Measurements from ENCODE around the gene TRAF3. TPM values are rescaled to one million over a fixed set of nuclear protein-coding genes. Genes with fewer than 3 reads are reported as not detected.

The TRAF3 gene
- total and polyA plus RNA-seq, 4 donors = 19.8 to 46.3 (median 41.9) TPM

GRCh38 chr14:102785595-102785963, 8.3 kb downstream of the TRAF3 start:
- Histone ChIP-seq H3K9me3 (ENCODE audit: control insufficient read depth, insufficient read depth, low read length) (no peaks in the 10 kb centered on the region), H3K36me3 (ENCODE audit: control insufficient read depth, insufficient read depth, low read length) (no peaks in the 10 kb centered on the region), H3K27me3 (ENCODE audit: control insufficient read depth, insufficient read depth, low read length) (no peaks in the 10 kb centered on the region), H3K4me1 (ENCODE audit: control insufficient read depth, insufficient read depth, low read length) (peaks cover 13% of the 10 kb centered on the region), H3K27ac (ENCODE audit: low read depth, low read length) (no peak overlapping the region), H3K4me3 (ENCODE audit: low read depth, low read length) (no peak overlapping the region)
- DNase-seq (ENCODE audit: low read depth in 4 of 6, low spot score in 6 of 6) = no peak
- 71% methylated on average over 3 of the region's 3 CpGs for WGBS (ENCODE audit: insufficient coverage)

GRCh38 chr14:102786768-102787167, 9.5 kb downstream of the TRAF3 start:
- DNase-seq (ENCODE audit: low read depth in 4 of 6, low spot score in 6 of 6) = no peak
- Histone ChIP-seq H3K4me3 (ENCODE audit: low read depth, low read length) (no peak overlapping the region), H3K27me3 (ENCODE audit: control insufficient read depth, insufficient read depth, low read length) (no peaks in the 10 kb centered on the region), H3K9me3 (ENCODE audit: control insufficient read depth, insufficient read depth, low read length) (no peaks in the 10 kb centered on the region), H3K27ac (ENCODE audit: low read depth, low read length) (no peak overlapping the region), H3K4me1 (ENCODE audit: control insufficient read depth, insufficient read depth, low read length) (peaks cover 4% of the 10 kb centered on the region), H3K36me3 (ENCODE audit: control insufficient read depth, insufficient read depth, low read length) (no peaks in the 10 kb centered on the region)
- WGBS (ENCODE audit: insufficient coverage) = 100% methylated on average over 2 of the region's 4 CpGs

GRCh38 chr14:102789349-102789748, 12.1 kb downstream of the TRAF3 start:
- Histone ChIP-seq H3K4me3 (ENCODE audit: low read depth, low read length) (no peak overlapping the region), H3K9me3 (ENCODE audit: control insufficient read depth, insufficient read depth, low read length) (no peaks in the 10 kb centered on the region), H3K4me1 (ENCODE audit: control insufficient read depth, insufficient read depth, low read length) (peaks cover 4% of the 10 kb centered on the region), H3K36me3 (ENCODE audit: control insufficient read depth, insufficient read depth, low read length) (no peaks in the 10 kb centered on the region), H3K27ac (ENCODE audit: low read depth, low read length) (no peak overlapping the region), H3K27me3 (ENCODE audit: control insufficient read depth, insufficient read depth, low read length) (no peaks in the 10 kb centered on the region)
- no CpG with 5 or more reads among the region's 5 CpGs for WGBS (ENCODE audit: insufficient coverage)
- no peak for DNase-seq (ENCODE audit: low read depth in 4 of 6, low spot score in 6 of 6)

- Histone ChIP-seq H3K9me3 (ENCODE audit: control insufficient read depth, insufficient read depth, low read length) (no peaks in the 10 kb centered on the region), H3K4me1 (ENCODE audit: control insufficient read depth, insufficient read depth, low read length) (no peaks in the 10 kb centered on the region), H3K27ac (ENCODE audit: low read depth, low read length) (no peak overlapping the region), H3K27me3 (ENCODE audit: control insufficient read depth, insufficient read depth, low read length) (no peaks in the 10 kb centered on the region), H3K4me3 (ENCODE audit: low read depth, low read length) (no peak overlapping the region), H3K36me3 (ENCODE audit: control insufficient read depth, insufficient read depth, low read length) (no peaks in the 10 kb centered on the region)
- DNase-seq (ENCODE audit: low read depth in 4 of 6, low spot score in 6 of 6) = no peak
- WGBS (ENCODE audit: insufficient coverage) = 100% methylated on average over 1 of the region's 3 CpGs
These were observed 16.5 kb downstream of the TRAF3 start for GRCh38 chr14:102793531-102794328.

- Histone ChIP-seq H3K4me1 (ENCODE audit: control insufficient read depth, insufficient read depth, low read length) (no peaks in the 10 kb centered on the region), H3K36me3 (ENCODE audit: control insufficient read depth, insufficient read depth, low read length) (no peaks in the 10 kb centered on the region), H3K27me3 (ENCODE audit: control insufficient read depth, insufficient read depth, low read length) (no peaks in the 10 kb centered on the region), H3K9me3 (ENCODE audit: control insufficient read depth, insufficient read depth, low read length) (no peaks in the 10 kb centered on the region), H3K4me3 (ENCODE audit: low read depth, low read length) (no peak overlapping the region), H3K27ac (ENCODE audit: low read depth, low read length) (no peak overlapping the region)
- DNase-seq (ENCODE audit: low read depth in 4 of 6, low spot score in 6 of 6) = peak in 1 of 6 donors; percentile 11
- 50% methylated on average over 2 of the region's 2 CpGs for WGBS (ENCODE audit: insufficient coverage)
These were observed 18.0 kb downstream of the TRAF3 start for GRCh38 chr14:102795060-102795925.

- H3K36me3 ChIP-seq (ENCODE audit: control insufficient read depth, insufficient read depth, low read length) = no peaks in the 10 kb centered on the region
- H3K4me3 ChIP-seq (ENCODE audit: low read depth, low read length) = no peak overlapping the region
- no peaks in the 10 kb centered on the region for H3K4me1 ChIP-seq (ENCODE audit: control insufficient read depth, insufficient read depth, low read length)
- no peaks in the 10 kb centered on the region for H3K27me3 ChIP-seq (ENCODE audit: control insufficient read depth, insufficient read depth, low read length)
- WGBS (ENCODE audit: insufficient coverage) = 49% methylated on average over 3 of the region's 8 CpGs
- no peak for DNase-seq (ENCODE audit: low read depth in 4 of 6, low spot score in 6 of 6)
- no peak overlapping the region for H3K27ac ChIP-seq (ENCODE audit: low read depth, low read length)
- H3K9me3 ChIP-seq (ENCODE audit: control insufficient read depth, insufficient read depth, low read length) = no peaks in the 10 kb centered on the region
These were observed 19.5 kb downstream of the TRAF3 start for GRCh38 chr14:102796661-102797190.

- no peaks in the 10 kb centered on the region for H3K36me3 ChIP-seq (ENCODE audit: control insufficient read depth, insufficient read depth, low read length)
- no peaks in the 10 kb centered on the region for H3K9me3 ChIP-seq (ENCODE audit: control insufficient read depth, insufficient read depth, low read length)
- no peak for DNase-seq (ENCODE audit: low read depth in 4 of 6, low spot score in 6 of 6)
- H3K4me1 ChIP-seq (ENCODE audit: control insufficient read depth, insufficient read depth, low read length) = no peaks in the 10 kb centered on the region
- H3K27me3 ChIP-seq (ENCODE audit: control insufficient read depth, insufficient read depth, low read length) = no peaks in the 10 kb centered on the region
- no peak overlapping the region for H3K27ac ChIP-seq (ENCODE audit: low read depth, low read length)
- WGBS (ENCODE audit: insufficient coverage) = 88% methylated on average over 1 of the region's 2 CpGs
- H3K4me3 ChIP-seq (ENCODE audit: low read depth, low read length) = no peak overlapping the region
These were observed 21.7 kb downstream of the TRAF3 start for GRCh38 chr14:102798926-102799325.

GRCh38 chr14:102799684-102800562, 22.7 kb downstream of the TRAF3 start:
- H3K9me3 ChIP-seq (ENCODE audit: control insufficient read depth, insufficient read depth, low read length) = no peaks in the 10 kb centered on the region
- H3K27me3 ChIP-seq (ENCODE audit: control insufficient read depth, insufficient read depth, low read length) = no peaks in the 10 kb centered on the region
- no peak overlapping the region for H3K27ac ChIP-seq (ENCODE audit: low read depth, low read length)
- no peak for DNase-seq (ENCODE audit: low read depth in 4 of 6, low spot score in 6 of 6)
- no peaks in the 10 kb centered on the region for H3K4me1 ChIP-seq (ENCODE audit: control insufficient read depth, insufficient read depth, low read length)
- WGBS (ENCODE audit: insufficient coverage) = 98% methylated on average over 4 of the region's 8 CpGs
- no peak overlapping the region for H3K4me3 ChIP-seq (ENCODE audit: low read depth, low read length)
- H3K36me3 ChIP-seq (ENCODE audit: control insufficient read depth, insufficient read depth, low read length) = no peaks in the 10 kb centered on the region

GRCh38 chr14:102802834-102803523, 25.7 kb downstream of the TRAF3 start:
- Histone ChIP-seq H3K27ac (ENCODE audit: low read depth, low read length) (no peak overlapping the region), H3K9me3 (ENCODE audit: control insufficient read depth, insufficient read depth, low read length) (no peaks in the 10 kb centered on the region), H3K36me3 (ENCODE audit: control insufficient read depth, insufficient read depth, low read length) (no peaks in the 10 kb centered on the region), H3K27me3 (ENCODE audit: control insufficient read depth, insufficient read depth, low read length) (no peaks in the 10 kb centered on the region), H3K4me1 (ENCODE audit: control insufficient read depth, insufficient read depth, low read length) (no peaks in the 10 kb centered on the region), H3K4me3 (ENCODE audit: low read depth, low read length) (no peak overlapping the region)
- DNase-seq (ENCODE audit: low read depth in 4 of 6, low spot score in 6 of 6) = no peak
- 86% methylated on average over 4 of the region's 6 CpGs for WGBS (ENCODE audit: insufficient coverage)
